Mesothelial cell of epicardium (in vitro differentiated cells): ENCODE results near the gene BCAS1. TPM values are rescaled to one million over a fixed set of nuclear protein-coding genes. Genes with fewer than 3 reads are reported as not detected.

Experiments used
- DNase-seq, 2 experiments: peaks; one replicate each; pipeline ENCODE4 v3.0.0; 2021; ENCODE audit warnings: low spot score in 2 of 2; ENCODE audit not compliant: unreplicated experiment in 2 of 2
- H3K27ac Mint-ChIP-seq: 2 replicates; pipeline ENCODE4 v1.8.0; 2021; ENCODE audit warnings: mixed read lengths
- H3K27me3 Mint-ChIP-seq: 2 replicates; pipeline ENCODE4 v1.8.0; 2021; ENCODE audit warnings: low read depth, mixed read lengths
- H3K36me3 Mint-ChIP-seq: 2 replicates; pipeline ENCODE4 v1.8.0; 2021; ENCODE audit warnings: mixed read lengths
- H3K4me1 Mint-ChIP-seq: 2 replicates; pipeline ENCODE4 v1.8.0; 2021; ENCODE audit warnings: mixed read lengths
- H3K4me3 Mint-ChIP-seq: 2 replicates; pipeline ENCODE4 v1.8.0; 2021; ENCODE audit warnings: mild to moderate bottlenecking, moderate library complexity, mixed read lengths
- H3K9me3 Mint-ChIP-seq: 2 replicates; pipeline ENCODE4 v1.8.0; 2021; ENCODE audit warnings: mixed read lengths
- total RNA-seq: library from RNA; stranded (reverse); gene quantifications from 3 replicates; pipeline ENCODE4 v1.2.1, GENCODE V29; 2021
- TF ChIP-seq, protein P1 (sequence below): fragments of 200-600 bp; sonication (generic); IDR thresholded peaks from one replicate; pipeline ENCODE4 v1.5.0; 2021; ENCODE audit warnings: antibody characterized with exemption; ENCODE audit not compliant: unreplicated experiment

The BCAS1 gene
- total RNA-seq, 1 donor from 2014 or later: 0.20 TPM

DNA sequence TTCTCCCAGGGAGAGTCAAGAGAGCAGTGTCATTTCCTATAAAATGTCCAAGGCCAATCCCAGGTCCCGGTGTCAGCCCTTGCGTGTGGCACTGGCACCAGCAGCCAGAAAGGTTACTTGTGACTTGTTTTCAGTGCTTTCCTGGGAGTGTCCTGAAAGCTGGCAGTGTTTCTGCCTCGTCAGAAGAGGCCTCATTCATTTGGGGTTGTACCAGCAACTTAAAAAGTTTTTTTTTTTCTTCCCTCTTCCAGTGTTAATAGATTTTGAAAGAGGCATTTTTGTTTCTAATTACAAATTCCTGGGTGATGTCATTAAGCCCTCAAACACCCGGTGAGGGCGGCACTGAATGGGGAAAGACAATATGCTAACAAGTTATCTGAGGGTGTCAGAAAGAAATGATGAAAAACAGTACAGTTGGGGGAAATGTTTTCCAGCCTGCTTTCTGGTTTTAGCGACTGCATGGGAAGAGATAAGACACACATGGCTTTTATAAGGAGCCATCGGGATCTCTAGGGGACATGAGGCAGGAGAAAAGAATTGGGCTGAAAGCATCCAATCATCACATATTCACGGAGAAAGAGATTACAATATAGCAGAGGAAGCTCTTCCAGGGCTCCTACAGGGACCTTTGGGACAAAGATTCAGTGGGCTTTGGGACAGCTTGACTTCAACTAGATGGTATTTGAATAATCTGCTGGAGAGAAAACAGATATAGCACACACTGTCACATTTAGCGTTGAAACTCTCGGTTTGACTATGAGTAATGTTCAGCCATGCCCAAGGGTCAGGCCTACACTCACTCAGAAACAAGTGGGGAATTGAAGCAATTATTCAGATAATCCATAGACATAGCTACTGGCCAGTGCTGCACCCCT, 153.0 kb downstream of the BCAS1 start:
- Mint-ChIP-seq H3K4me3 (no peak overlapping the region), H3K27me3 (no peaks in the 10 kb centered on the region), H3K9me3 (peaks cover 3% of the 10 kb centered on the region), H3K4me1 (peaks cover 51% of the 10 kb centered on the region), H3K27ac (peak overlapping the region; percentile 69), H3K36me3 (no peaks in the 10 kb centered on the region)
- DNase-seq: no peak
- TF ChIP-seq, protein P1, sequence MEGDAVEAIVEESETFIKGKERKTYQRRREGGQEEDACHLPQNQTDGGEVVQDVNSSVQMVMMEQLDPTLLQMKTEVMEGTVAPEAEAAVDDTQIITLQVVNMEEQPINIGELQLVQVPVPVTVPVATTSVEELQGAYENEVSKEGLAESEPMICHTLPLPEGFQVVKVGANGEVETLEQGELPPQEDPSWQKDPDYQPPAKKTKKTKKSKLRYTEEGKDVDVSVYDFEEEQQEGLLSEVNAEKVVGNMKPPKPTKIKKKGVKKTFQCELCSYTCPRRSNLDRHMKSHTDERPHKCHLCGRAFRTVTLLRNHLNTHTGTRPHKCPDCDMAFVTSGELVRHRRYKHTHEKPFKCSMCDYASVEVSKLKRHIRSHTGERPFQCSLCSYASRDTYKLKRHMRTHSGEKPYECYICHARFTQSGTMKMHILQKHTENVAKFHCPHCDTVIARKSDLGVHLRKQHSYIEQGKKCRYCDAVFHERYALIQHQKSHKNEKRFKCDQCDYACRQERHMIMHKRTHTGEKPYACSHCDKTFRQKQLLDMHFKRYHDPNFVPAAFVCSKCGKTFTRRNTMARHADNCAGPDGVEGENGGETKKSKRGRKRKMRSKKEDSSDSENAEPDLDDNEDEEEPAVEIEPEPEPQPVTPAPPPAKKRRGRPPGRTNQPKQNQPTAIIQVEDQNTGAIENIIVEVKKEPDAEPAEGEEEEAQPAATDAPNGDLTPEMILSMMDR: no peak

GRCh38 chr20:53916173-53916512, 154.3 kb downstream of the BCAS1 start:
- H3K4me3 Mint-ChIP-seq: no peak overlapping the region
- DNase-seq: no peak
- no peaks in the 10 kb centered on the region for H3K36me3 Mint-ChIP-seq
- peak overlapping the region; percentile 94 for H3K27ac Mint-ChIP-seq
- peaks cover 43% of the 10 kb centered on the region for H3K4me1 Mint-ChIP-seq
- TF ChIP-seq, protein P1: no peak
- H3K9me3 Mint-ChIP-seq: no peaks in the 10 kb centered on the region
- H3K27me3 Mint-ChIP-seq: no peaks in the 10 kb centered on the region

GRCh38 chr20:53915446-53916172, 154.8 kb downstream of the BCAS1 start:
- H3K4me1 Mint-ChIP-seq: peaks cover 38% of the 10 kb centered on the region
- no peaks in the 10 kb centered on the region for H3K27me3 Mint-ChIP-seq
- peak overlapping the region; percentile 88 for H3K4me3 Mint-ChIP-seq
- no peaks in the 10 kb centered on the region for H3K36me3 Mint-ChIP-seq
- DNase-seq: peak; percentile 78 to 95
- H3K9me3 Mint-ChIP-seq: peaks cover 5% of the 10 kb centered on the region
- TF ChIP-seq, protein P1: peak; percentile 90
- H3K27ac Mint-ChIP-seq: peak overlapping the region; percentile 94

DNA sequence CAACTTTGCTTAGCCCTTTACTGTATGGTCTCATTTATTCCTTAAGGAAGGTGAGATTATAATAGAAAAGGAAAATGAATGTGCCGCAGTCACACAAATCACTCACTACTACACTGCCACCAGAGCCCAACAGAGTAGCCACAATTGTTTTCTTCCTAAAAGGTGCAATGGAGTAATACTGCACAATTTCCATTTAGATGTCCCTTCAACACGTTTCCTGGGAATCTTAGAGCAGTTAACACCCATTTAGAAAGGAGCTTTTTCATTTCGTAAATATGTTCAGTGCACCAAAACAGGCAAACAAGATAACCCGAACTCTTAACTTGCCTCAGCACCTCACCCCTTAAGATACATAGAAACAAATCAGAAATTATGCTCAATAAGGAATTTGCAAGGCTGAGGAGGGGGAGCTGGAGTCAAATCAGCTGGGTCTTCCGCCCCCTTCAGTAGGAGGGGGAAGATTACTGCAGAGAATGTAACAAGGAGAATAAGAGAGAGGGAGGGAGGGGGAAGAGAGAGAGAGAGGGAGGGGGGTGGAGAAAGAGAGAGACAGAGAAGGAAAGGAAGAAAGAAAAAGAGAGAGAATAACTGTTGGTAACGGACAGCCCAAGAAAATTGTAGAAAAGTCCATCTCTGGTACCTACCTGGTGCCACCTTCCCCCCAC, 155.5 kb downstream of the BCAS1 start:
- no peaks in the 10 kb centered on the region for H3K27me3 Mint-ChIP-seq
- H3K9me3 Mint-ChIP-seq: peaks cover 8% of the 10 kb centered on the region
- H3K4me1 Mint-ChIP-seq: peaks cover 38% of the 10 kb centered on the region
- H3K27ac Mint-ChIP-seq: peak overlapping the region; percentile 94
- peak overlapping the region; percentile 88 for H3K4me3 Mint-ChIP-seq
- no peaks in the 10 kb centered on the region for H3K36me3 Mint-ChIP-seq
- TF ChIP-seq, protein P1: no peak
- no peak for DNase-seq

GRCh38 chr20:53914091-53914780, 156.2 kb downstream of the BCAS1 start:
- no peak for DNase-seq
- Mint-ChIP-seq H3K9me3 (peaks cover 8% of the 10 kb centered on the region), H3K27me3 (no peaks in the 10 kb centered on the region), H3K36me3 (no peaks in the 10 kb centered on the region), H3K4me3 (peak overlapping the region; percentile 88), H3K4me1 (peaks cover 38% of the 10 kb centered on the region), H3K27ac (peak overlapping the region; percentile 94)
- TF ChIP-seq, protein P1: no peak
